ENCODE data around the gene CTSL.

DNA sequence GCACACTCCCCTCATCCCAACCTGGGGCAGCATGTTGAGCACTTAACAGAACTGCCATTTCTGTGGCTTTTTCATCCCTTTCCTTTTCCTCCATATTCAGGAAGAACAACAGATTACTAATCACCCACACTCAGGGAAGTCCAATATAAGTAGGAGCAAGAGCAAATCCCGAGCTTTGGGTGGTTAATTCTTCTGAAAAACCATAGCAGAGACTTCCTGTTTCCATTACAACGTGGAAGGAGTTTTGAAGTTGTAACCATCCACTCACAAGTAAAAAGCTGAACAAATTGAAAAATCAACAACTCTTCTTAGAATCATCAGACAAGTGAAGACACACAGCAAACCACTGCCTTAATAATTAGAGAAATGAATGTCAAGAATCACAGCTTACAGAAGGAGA is 8.2 kb downstream of the CTSL start:
- TF ChIP-seq, protein P1, sequence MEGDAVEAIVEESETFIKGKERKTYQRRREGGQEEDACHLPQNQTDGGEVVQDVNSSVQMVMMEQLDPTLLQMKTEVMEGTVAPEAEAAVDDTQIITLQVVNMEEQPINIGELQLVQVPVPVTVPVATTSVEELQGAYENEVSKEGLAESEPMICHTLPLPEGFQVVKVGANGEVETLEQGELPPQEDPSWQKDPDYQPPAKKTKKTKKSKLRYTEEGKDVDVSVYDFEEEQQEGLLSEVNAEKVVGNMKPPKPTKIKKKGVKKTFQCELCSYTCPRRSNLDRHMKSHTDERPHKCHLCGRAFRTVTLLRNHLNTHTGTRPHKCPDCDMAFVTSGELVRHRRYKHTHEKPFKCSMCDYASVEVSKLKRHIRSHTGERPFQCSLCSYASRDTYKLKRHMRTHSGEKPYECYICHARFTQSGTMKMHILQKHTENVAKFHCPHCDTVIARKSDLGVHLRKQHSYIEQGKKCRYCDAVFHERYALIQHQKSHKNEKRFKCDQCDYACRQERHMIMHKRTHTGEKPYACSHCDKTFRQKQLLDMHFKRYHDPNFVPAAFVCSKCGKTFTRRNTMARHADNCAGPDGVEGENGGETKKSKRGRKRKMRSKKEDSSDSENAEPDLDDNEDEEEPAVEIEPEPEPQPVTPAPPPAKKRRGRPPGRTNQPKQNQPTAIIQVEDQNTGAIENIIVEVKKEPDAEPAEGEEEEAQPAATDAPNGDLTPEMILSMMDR (optimal IDR thresholded peaks at IDR 0.05 in 1 of 3, IDR thresholded peaks at IDR 0.05 in 1 of 3, conservative IDR thresholded peaks at IDR 0.05 in 1 of 3; ENCODE audit: extremely low read depth in 1 of 3, insufficient read depth in 2 of 3, low read length in 3 of 3), result no peak
- no peak for TF ChIP-seq EZH2 (IDR thresholded peaks at IDR 0.05; ENCODE audit: low read length)

Measured in keratinocyte (primary cell).